Activated CD4-positive, CD25-positive, alpha-beta regulatory T cell treated with anti-CD3 and anti-CD28 coated beads, Interleukin-2, amount 50 U/mL, for 16 hours (primary cell): Measurements from ENCODE around the gene ARHGAP32.
"Not testable (repeated sequence)": the region's sequence is repeated elsewhere in the genome, so short reads cannot be mapped to it uniquely, and the experiment has no call there.

ENCODE experiments used
- DNase-seq: peaks from one replicate; pipeline ENCODE4 v3.0.0-alpha.2; 2020; ENCODE audit warnings: low read depth, low spot score

ARHGAP32 gene

DNA sequence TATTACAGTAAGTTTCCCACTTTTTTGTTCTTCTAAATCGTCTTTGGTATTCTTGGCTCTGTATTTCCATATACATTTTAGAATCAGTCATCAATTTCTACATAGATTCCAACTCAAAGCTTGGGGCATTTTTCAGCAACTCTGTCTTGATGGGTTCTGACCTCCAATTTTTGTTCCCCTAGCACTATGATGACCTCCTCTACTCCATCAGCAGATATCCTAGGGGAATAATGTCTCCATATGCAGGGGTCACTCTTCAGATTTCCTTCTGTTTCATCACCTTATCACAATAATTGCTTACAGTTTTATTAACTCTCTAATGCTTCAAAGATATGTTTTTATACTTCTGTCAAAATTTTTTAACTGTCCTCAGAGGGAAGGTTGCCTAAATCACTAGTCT, 158.1 kb downstream of the ARHGAP32 start:
- DNase-seq: no peak

DNA sequence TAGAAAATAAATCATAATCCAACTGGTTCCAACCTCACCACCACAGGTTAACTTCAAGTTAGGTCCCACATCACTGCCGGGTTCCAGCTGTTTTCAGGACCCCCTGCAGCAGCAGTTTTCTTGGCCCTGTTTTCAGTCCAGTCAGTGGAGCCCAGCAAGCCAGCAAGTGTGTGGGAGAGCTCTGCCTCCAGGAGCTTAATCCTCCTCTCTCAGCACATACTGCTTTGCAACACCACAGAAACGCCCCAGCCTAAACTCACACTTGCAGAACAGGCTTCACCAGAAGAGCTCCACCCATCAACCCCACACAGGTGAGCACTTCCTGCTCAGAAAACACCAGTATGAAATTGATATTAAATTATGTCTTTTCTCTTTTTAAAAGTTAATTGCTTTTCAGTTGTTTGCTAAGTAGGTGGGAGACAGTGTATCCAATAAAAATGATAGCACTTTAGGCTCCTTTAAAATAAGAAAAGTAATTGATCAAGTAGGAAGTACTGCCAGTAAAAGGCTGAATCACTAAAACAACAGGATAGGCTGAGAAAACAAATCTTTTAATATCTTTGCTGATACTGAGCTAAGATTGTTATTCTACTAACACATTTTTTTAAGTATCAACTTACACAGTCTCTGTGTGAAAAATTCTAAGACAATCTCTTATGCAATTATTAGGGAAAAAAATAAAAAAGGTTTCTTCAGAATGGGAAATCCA, 168.0 kb downstream of the ARHGAP32 start:
- no peak for DNase-seq

DNA sequence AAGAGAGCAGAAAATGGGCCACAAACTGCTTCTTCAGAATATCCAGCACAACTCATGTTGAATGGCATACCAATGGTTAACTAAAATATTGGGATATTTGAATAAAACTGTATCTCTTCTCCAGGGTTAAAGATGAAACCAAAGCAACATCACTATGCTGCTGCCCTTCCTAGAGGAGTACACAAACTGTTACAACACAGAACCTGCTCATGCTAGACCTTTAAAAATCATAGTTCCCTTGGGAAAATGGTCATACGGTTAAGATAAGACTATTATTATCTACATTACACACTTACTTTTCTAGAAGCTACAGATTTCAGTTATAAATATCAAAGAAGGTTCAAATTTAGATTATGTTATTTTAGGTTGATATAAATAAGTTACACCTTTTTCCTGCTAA, 170.8 kb downstream of the ARHGAP32 start:
- no peak for DNase-seq

DNA sequence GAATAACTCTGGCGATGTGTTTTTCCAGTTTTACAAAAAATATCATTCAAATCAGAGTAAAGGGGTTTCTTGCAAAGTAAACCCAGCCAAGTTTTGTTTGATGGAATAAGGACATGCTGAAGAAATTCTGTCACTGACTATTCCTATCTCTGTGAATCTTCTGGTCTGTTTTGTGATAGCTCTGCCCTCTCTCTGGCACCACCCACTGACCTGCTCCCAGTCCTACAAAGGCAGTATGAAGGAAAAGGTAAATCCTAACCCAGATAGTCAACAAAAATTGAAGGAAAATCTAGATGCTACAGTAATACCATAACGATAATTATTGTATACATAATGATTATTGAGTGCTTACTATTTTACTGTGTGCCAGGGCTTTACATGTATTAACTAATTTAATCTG, 173.1 kb downstream of the ARHGAP32 start:
- no peak for DNase-seq

DNA sequence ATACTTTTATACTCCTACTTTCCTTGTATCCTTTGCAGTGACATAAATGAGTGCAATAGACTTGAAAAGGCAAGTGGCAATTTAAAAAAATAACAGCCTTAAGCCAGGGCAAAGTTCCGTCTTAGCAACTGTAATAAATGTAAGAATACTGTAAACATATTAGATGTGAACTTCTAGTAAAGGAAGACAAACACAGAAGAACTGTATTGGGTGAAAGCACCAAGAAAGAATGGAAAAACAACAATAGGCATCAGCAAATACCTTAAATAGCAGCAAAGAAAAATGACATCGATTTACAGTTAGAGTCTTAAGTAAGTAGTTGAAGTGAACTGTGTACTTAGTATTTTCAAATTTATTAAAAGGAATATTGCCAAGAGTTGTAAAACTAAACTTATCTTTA, 174.0 kb downstream of the ARHGAP32 start:
- DNase-seq: no peak

DNA sequence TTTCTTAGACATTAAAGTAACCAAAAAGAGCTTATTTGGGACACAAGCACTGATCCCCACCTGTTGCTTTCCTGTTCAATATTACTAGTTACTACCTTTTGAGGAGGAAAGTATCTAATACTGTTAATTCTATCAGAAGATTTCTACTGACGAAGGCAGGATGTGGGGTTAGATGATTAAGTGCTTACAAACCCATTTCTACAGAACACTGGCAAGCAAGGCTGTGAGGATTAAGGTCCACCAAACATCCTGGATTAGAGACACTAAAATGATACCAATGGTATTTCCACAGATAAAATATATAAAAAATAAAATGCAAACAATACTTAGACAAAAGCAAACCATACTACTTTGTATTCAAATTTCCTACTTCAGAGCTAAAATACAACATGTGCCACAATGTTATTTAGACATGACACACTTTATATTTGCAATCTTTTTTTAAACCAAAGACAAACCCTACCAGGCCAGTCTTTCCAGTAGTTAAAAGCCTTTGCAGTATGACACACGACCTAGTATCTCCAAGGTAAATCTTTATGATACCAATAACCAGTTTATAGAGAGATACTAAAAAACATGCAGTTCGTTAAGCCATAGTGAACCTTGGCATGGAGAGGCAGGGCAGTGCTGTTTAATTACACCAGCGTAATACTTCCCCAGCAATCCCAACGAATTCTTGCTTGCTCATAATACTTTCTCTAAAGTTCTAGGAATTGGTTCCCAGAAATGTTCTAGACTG, 178.2 kb downstream of the ARHGAP32 start:
- no peak for DNase-seq

DNA sequence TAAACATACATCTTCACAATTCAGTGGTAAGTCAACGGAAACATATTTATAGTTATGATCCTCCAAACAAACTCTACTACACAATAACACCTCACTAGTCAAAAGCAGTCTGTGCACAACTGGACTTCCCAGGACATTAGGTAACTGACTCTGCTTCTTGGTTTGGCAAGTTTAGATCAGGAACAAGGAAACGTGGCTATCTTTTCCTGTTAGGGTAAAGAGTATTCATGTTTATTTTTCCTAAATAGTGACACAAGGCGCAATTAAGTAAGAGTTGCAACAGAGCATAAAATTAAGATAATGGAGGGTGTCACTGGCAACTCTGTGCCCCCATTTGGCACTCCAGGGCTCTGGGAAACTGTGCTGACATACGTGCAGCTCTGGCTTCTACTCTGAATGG, 179.2 kb downstream of the ARHGAP32 start:
- no peak for DNase-seq

DNA sequence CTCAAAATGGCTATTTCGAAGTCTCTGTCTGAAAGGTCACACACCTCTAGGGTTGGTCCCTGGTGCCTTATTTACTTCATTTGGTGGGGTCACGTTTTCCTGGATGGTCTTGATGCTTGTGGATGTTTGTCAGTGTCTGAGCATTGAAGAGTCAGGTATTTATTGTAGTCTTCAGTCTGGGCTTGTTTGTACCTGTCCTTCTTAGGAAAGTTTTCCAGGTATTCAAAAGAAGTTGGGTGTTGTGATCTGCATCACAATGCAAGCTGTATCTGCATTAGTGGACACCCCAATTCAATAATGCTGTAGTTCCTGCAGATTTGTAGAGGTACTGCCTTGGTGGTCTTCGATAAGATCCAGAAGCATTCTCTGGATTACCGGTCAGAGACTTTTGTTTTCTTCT, 186.0 kb downstream of the ARHGAP32 start:
- DNase-seq: no peak

DNA sequence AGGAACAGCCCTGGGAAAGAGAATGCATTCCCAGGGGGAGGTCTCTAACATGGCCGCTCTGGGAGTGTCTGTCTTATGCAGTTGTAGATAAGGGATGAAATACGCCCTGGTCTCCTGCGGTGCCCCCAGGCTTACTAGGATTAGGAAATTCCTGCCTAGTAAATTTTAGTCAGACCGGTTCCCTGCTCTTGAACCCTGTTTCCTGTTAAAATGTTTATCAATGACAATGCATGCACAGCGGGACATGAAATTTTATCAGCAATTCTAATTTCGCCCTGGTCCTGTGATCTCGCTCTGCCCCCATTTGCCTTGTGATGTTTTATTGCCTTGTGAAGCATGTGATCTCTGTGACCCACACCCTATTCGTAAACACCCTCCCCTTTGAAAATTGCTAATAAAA, 193.0 kb downstream of the ARHGAP32 start:
- not testable (repeated sequence) for DNase-seq

DNA sequence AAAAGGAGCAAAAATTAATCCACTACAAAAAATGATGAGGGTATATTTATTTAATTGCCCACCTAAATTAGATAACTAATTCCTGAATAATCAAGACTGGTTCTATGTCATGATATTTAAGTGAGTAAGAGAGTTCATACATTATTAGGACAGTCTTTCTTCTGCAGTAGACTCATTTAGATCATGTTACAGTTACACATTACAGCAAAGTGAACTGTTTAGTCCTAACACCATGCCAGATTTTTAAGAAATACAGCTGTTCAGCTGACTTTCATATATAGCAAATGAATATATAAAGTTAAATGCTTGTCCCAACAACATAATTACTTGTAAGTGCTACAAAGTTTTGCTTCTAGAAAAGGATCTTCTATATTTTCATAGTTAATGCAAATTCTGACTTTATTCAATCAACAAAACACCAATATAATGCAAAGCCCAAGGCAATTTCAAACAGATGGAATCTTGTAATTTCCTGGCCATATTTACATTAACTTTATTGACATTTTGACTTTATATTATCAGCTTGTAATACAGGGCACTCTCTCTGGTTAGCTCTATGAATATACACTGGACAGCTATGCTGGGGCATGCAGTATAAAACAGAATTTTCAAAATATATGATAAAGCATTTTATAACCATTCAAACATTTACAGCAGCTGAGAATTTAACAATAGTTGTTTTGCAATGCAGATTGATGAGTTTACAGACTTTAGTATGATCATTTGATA, 203.7 kb downstream of the ARHGAP32 start:
- DNase-seq: no peak

DNA sequence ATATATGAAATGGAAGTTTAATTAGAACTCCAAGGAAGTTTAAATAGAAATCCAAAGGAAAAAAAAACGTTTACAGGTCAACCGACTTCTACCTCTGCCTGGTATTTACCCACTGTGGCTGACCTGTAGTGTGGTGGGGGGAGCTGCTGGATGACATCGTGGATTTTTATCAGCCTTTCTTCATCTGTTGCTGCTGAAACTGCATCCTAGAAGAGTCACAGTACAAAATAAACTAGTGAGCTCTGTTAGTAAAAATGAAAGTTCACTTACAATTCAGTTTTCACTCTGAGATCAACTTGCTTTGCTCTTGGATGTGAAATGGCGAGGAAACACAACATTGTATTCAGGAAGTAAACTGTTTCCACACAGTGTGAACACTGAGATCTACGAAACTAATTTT, 206.2 kb downstream of the ARHGAP32 start:
- no peak for DNase-seq

DNA sequence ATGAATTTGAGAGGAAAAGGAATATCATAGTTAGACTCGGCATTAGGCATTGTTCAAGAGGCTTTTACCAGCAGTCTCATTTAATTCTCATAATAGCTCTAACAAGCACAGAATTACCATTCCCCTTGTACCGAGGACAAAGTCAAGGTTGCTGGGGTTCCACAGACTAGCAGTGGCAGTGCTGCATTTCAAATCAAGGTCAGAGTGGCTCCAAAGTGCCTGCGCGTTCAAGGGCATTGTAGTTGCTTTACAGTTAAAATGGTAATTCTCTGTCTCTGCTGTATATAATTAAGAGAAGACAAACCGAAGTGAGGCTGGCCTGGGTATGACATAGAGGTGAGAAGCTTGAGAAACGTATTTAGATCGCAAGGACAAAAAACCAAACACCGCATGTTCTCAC, 209.1 kb downstream of the ARHGAP32 start:
- DNase-seq: no peak

DNA sequence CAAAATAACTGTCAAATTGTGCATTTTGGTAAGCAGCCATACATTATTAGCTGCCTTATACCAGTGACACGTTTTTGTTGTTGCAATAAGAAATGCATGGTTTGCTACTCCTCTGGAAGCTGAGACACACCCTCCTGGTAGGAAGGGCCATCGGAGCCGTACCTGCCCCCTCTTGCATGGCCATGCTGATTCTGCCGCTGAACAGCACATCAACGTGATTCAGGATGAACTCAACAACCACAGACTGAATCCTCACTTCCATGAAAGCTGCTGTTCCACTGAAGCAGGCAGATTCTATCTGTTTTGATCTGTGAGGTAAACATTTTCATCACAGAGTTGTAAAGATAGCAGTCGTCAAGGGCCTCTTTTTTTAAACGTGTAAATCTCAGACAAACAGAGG, 210.9 kb downstream of the ARHGAP32 start:
- no peak for DNase-seq

DNA sequence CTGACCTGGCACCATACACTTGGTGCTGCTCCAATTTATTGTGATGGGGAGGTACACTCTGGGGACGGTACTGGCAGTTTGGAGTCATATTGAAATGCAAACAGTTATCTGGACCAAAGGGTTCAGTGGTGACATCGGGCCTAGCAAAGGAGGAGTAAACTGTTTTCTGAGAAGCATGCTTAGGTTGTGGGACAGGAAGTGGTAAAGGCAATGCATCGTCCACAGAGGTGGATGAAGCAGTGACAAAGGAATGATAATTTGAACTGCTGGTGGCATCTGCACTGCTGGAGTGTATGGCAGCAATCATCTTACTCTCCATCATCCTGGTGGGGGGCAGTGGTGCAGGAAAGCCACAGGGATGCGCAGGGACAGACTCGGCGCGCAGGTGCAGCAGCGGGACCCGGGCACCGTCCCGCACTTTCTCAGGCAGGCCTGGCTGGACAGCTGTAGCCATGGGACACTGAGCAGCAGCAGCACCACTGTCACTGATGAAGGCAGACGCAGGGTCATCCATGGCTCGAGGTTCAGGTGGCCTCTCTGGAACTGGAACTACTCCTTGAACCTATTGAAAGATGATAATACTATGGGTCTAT, 221.4 kb downstream of the ARHGAP32 start:
- DNase-seq: no peak

DNA sequence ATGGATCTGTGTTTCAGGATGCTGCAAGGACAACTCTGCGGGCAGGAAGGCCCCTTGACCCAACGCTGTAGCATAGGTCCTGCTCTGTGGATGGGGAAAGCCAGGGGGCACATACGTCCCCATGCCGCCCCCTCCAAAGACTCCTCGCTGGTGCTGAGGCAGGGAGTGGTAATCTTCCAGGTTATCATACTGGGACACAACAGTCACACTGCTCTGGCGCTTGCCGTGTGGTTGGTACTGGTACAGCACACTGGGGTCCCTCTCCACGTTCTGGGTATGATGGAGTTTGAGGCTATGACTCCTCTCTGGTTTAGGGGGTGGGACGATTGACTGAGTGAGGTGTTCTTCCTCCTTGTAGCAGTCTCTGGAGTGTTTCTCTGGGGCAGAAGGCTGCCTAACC, 223.2 kb downstream of the ARHGAP32 start:
- DNase-seq: no peak

DNA sequence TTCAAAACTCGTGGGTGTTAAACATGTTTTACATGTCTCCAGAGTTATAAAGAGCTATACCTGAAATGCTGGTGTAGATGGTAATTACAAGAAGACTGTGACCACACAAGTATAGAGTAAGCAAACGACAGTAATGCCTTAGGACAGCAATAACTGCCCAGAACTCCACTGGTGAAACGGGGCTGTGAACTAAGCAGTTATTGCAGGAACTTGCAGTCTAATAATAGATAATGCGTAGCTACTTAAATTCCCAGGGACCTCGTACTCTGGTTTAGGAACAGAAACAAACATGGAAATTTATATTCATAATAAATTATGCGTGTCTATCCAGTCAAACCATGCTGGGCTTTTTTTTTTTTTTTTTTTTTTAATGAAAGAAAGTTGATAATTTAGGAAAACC, 224.5 kb downstream of the ARHGAP32 start:
- no peak for DNase-seq

DNA sequence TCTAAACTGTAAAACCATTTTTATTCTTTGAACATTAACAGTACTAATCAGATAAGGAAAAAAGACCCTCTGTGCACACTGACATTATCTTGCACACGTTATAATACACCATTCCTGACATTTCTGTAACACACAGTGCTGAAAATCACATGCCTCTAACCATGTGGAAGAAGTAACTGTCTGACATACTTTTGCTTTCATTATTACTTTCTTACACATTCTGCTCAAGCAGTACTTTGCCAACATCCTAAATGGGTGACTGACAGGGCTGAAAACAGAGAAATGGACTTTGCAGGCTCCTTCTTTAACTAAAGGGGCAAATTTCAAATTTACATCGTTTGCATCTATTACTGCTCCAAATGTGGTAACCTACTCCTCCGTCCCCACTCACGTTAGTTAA, 226.6 kb downstream of the ARHGAP32 start:
- no peak for DNase-seq

DNA sequence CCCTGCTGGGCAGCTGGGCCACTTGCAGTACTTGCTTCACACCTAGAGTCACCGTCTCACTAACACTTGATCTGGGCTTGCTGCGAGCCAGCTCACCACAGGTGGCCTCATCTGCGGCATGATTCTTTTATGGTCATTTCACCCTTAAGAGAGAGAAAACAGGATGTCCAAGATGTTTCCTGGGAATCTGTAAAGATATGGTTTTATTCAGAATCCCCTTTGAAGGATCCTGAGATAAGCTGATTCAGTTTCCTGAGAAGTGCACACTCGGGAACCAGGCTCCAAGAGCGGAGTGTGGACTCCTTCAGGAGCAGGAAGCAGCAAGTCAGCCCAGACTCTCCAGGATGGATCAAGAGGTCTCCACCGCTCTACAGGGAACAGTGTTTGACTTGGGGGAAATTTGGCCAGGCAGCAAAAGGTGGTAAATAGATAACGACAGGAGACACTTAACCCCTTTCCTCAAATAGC, 227.6 kb downstream of the ARHGAP32 start:
- DNase-seq: no peak

DNA sequence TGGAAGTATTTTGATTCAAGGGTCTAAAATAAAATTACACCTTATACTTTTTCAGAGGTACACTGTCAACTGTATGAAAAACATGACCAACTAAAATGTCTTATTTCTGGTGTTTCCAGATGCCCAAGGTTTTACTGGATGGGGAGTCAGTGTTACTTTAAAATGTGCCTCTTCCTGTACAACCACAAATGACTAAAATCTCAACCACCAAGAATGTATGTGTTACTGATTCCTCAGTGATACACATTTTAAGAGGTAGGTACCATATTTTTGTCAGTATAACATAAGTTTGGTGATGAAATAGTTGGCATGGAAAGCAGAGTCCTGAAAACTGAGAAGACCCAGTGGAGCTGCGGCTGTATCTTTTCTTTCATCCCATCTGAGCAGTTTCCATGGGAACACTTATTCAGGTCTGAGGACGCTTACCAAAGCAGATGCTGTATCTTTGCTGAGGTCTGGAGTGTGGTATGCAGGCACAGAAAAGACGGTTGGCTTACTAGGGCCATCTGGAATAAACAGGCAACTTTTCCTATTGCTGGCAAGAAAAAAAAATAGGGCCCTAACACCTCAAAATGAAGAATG, 228.3 kb downstream of the ARHGAP32 start:
- no peak for DNase-seq

DNA sequence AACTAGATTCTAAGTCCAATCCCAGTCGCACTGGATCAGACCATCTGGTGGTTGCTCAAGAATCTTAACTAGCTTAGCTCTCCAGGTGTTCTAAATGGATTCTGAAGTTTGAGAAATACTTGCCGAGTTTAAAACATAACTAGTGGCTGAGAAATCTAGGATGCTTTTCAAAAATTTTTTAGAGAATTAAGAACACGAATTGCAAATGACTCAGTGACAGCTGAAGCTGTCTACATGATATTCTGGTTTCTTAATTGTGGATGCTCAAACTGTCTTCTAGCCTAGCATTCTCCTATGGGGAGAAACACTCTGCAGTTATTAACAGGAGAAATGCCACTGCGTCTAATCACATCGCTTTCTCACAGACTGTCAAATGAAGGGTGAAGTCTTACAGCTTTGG, 229.2 kb downstream of the ARHGAP32 start:
- DNase-seq: no peak

DNA sequence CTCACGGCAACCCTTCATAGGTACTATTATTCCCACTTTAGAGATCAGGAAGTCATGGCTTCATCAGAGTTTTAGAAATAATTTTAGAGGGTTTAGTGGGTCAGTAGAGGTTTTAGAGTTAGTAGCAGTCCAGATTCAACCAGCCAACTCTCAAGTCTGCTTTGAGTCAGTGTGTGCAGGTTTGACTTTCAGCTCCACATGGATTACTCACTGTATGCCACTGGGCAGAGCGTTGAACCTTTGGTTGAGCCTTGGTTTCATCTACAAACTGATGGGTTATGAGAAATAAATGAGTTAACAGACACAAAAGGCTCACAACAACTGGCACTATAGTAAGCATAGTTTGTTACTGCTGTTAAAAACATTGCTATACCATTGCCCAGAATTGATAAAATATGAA, 230.5 kb downstream of the ARHGAP32 start:
- DNase-seq: no peak

DNA sequence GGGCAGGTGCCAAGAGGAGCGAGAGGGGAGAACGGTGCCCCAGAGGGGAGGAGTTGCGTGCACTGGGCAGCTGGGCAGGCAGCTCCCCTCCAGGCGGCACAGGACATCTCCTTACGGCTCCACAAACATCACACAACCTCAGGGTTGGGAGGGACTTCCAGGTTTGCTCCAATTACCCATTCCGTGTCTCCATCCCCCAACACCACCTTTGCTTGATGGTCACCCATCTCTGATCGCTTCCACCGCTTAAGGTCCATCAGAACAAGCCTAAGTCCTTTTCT, 235.0 kb downstream of the ARHGAP32 start:
- DNase-seq: no peak
